Measurements from ENCODE around the gene CTPS2. TPM values are rescaled to one million over a fixed set of nuclear protein-coding genes. Genes with fewer than 3 reads are reported as not detected.
A peak's percentile ranks its signal among the peaks of the same experiment; 100 is the strongest.
"Not testable (repeated sequence)": the region's sequence is repeated elsewhere in the genome, so short reads cannot be mapped to it uniquely, and the experiment has no call there.

The CTPS2 gene
- total RNA-seq, 1 donor, result 12.0 TPM

- H3K4me3 ChIP-seq (ENCODE audit: low read depth, low read length), result no peak overlapping the region
- TF ChIP-seq CTCF (IDR thresholded peaks at IDR 0.05; ENCODE audit: insufficient read depth, low read length), result no peak
- DNase-seq (ENCODE audit: low read depth), result no peak
Measured at GRCh38 chrX:16745102-16745501, 32.6 kb upstream of the CTPS2 start.

- H3K4me3 ChIP-seq (ENCODE audit: low read depth, low read length), result no peak overlapping the region
- peak; percentile 46 for TF ChIP-seq CTCF (IDR thresholded peaks at IDR 0.05; ENCODE audit: insufficient read depth, low read length)
- peak; percentile 72 for DNase-seq (ENCODE audit: low read depth)
Measured at GRCh38 chrX:16743604-16744325, 31.3 kb upstream of the CTPS2 start.

- TF ChIP-seq CTCF (IDR thresholded peaks at IDR 0.05; ENCODE audit: insufficient read depth, low read length), result no peak
- no peak for DNase-seq (ENCODE audit: low read depth)
- H3K4me3 ChIP-seq (ENCODE audit: low read depth, low read length), result no peak overlapping the region
Measured at GRCh38 chrX:16739574-16739973, 27.1 kb upstream of the CTPS2 start.

GRCh38 chrX:16737024-16737423, 24.6 kb upstream of the CTPS2 start:
- no peak overlapping the region for H3K4me3 ChIP-seq (ENCODE audit: low read depth, low read length)
- DNase-seq (ENCODE audit: low read depth), result no peak
- TF ChIP-seq CTCF (IDR thresholded peaks at IDR 0.05; ENCODE audit: insufficient read depth, low read length), result no peak

GRCh38 chrX:16733013-16733412, 20.5 kb upstream of the CTPS2 start:
- no peak overlapping the region for H3K4me3 ChIP-seq (ENCODE audit: low read depth, low read length)
- DNase-seq (ENCODE audit: low read depth), result no peak
- no peak for TF ChIP-seq CTCF (IDR thresholded peaks at IDR 0.05; ENCODE audit: insufficient read depth, low read length)

GRCh38 chrX:16730450-16730849, 18.0 kb upstream of the CTPS2 start:
- TF ChIP-seq CTCF (IDR thresholded peaks at IDR 0.05; ENCODE audit: insufficient read depth, low read length), result no peak

GRCh38 chrX:16727637-16728036, 15.2 kb upstream of the CTPS2 start:
- no peak overlapping the region for H3K4me3 ChIP-seq (ENCODE audit: low read depth, low read length)
- no peak for TF ChIP-seq CTCF (IDR thresholded peaks at IDR 0.05; ENCODE audit: insufficient read depth, low read length)
- DNase-seq (ENCODE audit: low read depth), result no peak

More at GRCh38 chrX:16730450-16730849, 18.0 kb upstream of the CTPS2 start:
- no peak overlapping the region for H3K4me3 ChIP-seq (ENCODE audit: low read depth, low read length)
- no peak for DNase-seq (ENCODE audit: low read depth)

GRCh38 chrX:16726347-16726988, 14.0 kb upstream of the CTPS2 start:
- H3K4me3 ChIP-seq (ENCODE audit: low read depth, low read length); DNase-seq (ENCODE audit: low read depth): not testable (repeated sequence)

All from fibroblast of the aortic adventitia (primary cell).